Endodermal cell (in vitro differentiated cells): ENCODE data around the gene CRYAA. TPM values are rescaled to one million over a fixed set of nuclear protein-coding genes. Genes with fewer than 3 reads are reported as not detected.

ENCODE experiments used
- DNase-seq: peaks from one replicate; pipeline ENCODE4 v3.0.0-alpha.2; 2017
- H3K27ac ChIP-seq: 2 replicates; pipeline ENCODE4 v1.5.1; 2013; ENCODE audit warnings: mild to moderate bottlenecking, low read depth, low read length, moderate library complexity
- H3K27me3 ChIP-seq: 2 replicates; pipeline ENCODE4 v1.6.1; 2013; ENCODE audit warnings: mild to moderate bottlenecking, low read length, moderate library complexity; ENCODE audit not compliant: insufficient read depth, control insufficient read depth, poor library complexity, severe bottlenecking
- H3K36me3 ChIP-seq: 2 replicates; pipeline ENCODE4 v1.7.0; 2013; ENCODE audit warnings: mild to moderate bottlenecking, low read length, moderate library complexity; ENCODE audit not compliant: control insufficient read depth, insufficient read depth
- H3K4me1 ChIP-seq: one replicate; pipeline ENCODE4 v1.7.0; 2013; ENCODE audit warnings: low read length; ENCODE audit not compliant: control insufficient read depth, insufficient read depth
- H3K4me3 ChIP-seq: 2 replicates; pipeline ENCODE4 v1.5.1; 2013; ENCODE audit warnings: mild to moderate bottlenecking, low read length, moderate library complexity
- H3K9ac ChIP-seq: 2 replicates; pipeline ENCODE4 v1.6.1; 2013; ENCODE audit warnings: mild to moderate bottlenecking, low read length, moderate library complexity; ENCODE audit not compliant: poor library complexity, severe bottlenecking; ENCODE audit errors: extremely low read depth
- H3K9me3 ChIP-seq: 2 replicates; pipeline ENCODE4 v1.6.1; 2013; ENCODE audit warnings: mild to moderate bottlenecking, low read length, moderate library complexity; ENCODE audit not compliant: control insufficient read depth
- H3K27ac Mint-ChIP-seq: 2 replicates; pipeline ENCODE4 v1.8.0; 2020; ENCODE audit warnings: mixed read lengths
- H3K27me3 Mint-ChIP-seq: 2 replicates; pipeline ENCODE4 v1.8.0; 2021; ENCODE audit warnings: mild to moderate bottlenecking, mixed read lengths; ENCODE audit not compliant: insufficient read depth
- H3K36me3 Mint-ChIP-seq: 2 replicates; pipeline ENCODE4 v1.8.0; 2020; ENCODE audit warnings: low read depth, mixed read lengths
- H3K4me1 Mint-ChIP-seq: 2 replicates; pipeline ENCODE4 v1.8.0; 2020; ENCODE audit warnings: mixed read lengths
- H3K4me3 Mint-ChIP-seq: 2 replicates; pipeline ENCODE4 v1.8.0; 2020; ENCODE audit warnings: mild to moderate bottlenecking, moderate library complexity, mixed read lengths
- H3K9me3 Mint-ChIP-seq: 2 replicates; pipeline ENCODE4 v1.8.0; 2020; ENCODE audit warnings: mild to moderate bottlenecking, mixed read lengths
- CTCF ChIP-seq: fragments of 200-600 bp; sonication (generic); conservative IDR thresholded peaks from 2 replicates; pipeline ENCODE4 v1.5.0; 2021; ENCODE audit warnings: antibody characterized with exemption, mild to moderate bottlenecking
- WGBS, 2 experiments: methylation state at CpG; one replicate each; pipeline versions ENCODE4 v1.1.5 to v1.1.7; 2013; ENCODE audit warnings: missing lambda C conversion rate in 2 of 2, mixed read lengths in 1 of 2; ENCODE audit not compliant: insufficient coverage in 1 of 2, insufficient read length in 1 of 2; 5-methylcytosine and 5-hydroxymethylcytosine counted together
- total RNA-seq, 2 donors: library from RNA; stranded (reverse); fragmentation: NEBNext Ultra II Directional in 1 of 2; extraction: Animal tissue kit (Norgen Biotek cat#: 25700) in 1 of 2; gene quantifications; 2 replicates in 1 of 2; 3 replicates in 1 of 2; pipeline ENCODE4 v1.2.1, GENCODE V29; 2021

CRYAA gene
- total RNA-seq, 2 donors from 2014 or later = not detected

- no peak overlapping the region for H3K4me3 Mint-ChIP-seq
- H3K36me3 ChIP-seq = no peaks in the 10 kb centered on the region
- 90 to 92% methylated on average over 21 to 29 of the region's 29 CpGs for WGBS, 2 experiments
- H3K4me3 ChIP-seq = no peak overlapping the region
- H3K4me1 Mint-ChIP-seq = peaks cover 6% of the 10 kb centered on the region
- no peaks in the 10 kb centered on the region for H3K4me1 ChIP-seq
- H3K27me3 Mint-ChIP-seq = no peaks in the 10 kb centered on the region
- H3K27ac Mint-ChIP-seq = no peak overlapping the region
- no peaks in the 10 kb centered on the region for H3K9me3 Mint-ChIP-seq
- H3K27ac ChIP-seq = no peak overlapping the region
- no peak overlapping the region for H3K9ac ChIP-seq
- H3K9me3 ChIP-seq = no peaks in the 10 kb centered on the region
- H3K27me3 ChIP-seq = no peaks in the 10 kb centered on the region
- H3K36me3 Mint-ChIP-seq = no peaks in the 10 kb centered on the region
- no peak for TF ChIP-seq CTCF
- peak; percentile 66 for DNase-seq
These were observed 39.9 kb downstream of the CRYAA start for GRCh38 chr21:43208561-43209332.

- peak; percentile 40 for DNase-seq
- H3K27ac ChIP-seq = no peak overlapping the region
- H3K9me3 Mint-ChIP-seq = no peaks in the 10 kb centered on the region
- no peak overlapping the region for H3K9ac ChIP-seq
- no peaks in the 10 kb centered on the region for H3K4me1 ChIP-seq
- H3K36me3 Mint-ChIP-seq = no peaks in the 10 kb centered on the region
- no peak overlapping the region for H3K27ac Mint-ChIP-seq
- TF ChIP-seq CTCF = no peak
- H3K4me3 Mint-ChIP-seq = no peak overlapping the region
- H3K4me3 ChIP-seq = no peak overlapping the region
- no peaks in the 10 kb centered on the region for H3K9me3 ChIP-seq
- no peaks in the 10 kb centered on the region for H3K36me3 ChIP-seq
- peaks cover 6% of the 10 kb centered on the region for H3K4me1 Mint-ChIP-seq
- WGBS, 2 experiments = 91 to 93% methylated on average over 28 to 36 of the region's 36 CpGs
- H3K27me3 ChIP-seq = no peaks in the 10 kb centered on the region
- no peaks in the 10 kb centered on the region for H3K27me3 Mint-ChIP-seq
These were observed 41.0 kb downstream of the CRYAA start for GRCh38 chr21:43209575-43210453.

GRCh38 chr21:43210454-43211071 lies 41.8 kb downstream of the CRYAA start:
- no peak for TF ChIP-seq CTCF
- H3K4me1 ChIP-seq = no peaks in the 10 kb centered on the region
- H3K9ac ChIP-seq = no peak overlapping the region
- Mint-ChIP-seq H3K27ac (no peak overlapping the region), H3K36me3 (no peaks in the 10 kb centered on the region), H3K4me1 (peaks cover 6% of the 10 kb centered on the region), H3K27me3 (no peaks in the 10 kb centered on the region), H3K9me3 (no peaks in the 10 kb centered on the region), H3K4me3 (no peak overlapping the region)
- no peaks in the 10 kb centered on the region for H3K27me3 ChIP-seq
- no peaks in the 10 kb centered on the region for H3K36me3 ChIP-seq
- H3K4me3 ChIP-seq = no peak overlapping the region
- no peak for DNase-seq
- no peak overlapping the region for H3K27ac ChIP-seq
- WGBS, 2 experiments = 86 to 88% methylated on average over 6 to 7 of the region's 7 CpGs
- no peaks in the 10 kb centered on the region for H3K9me3 ChIP-seq
